Fibroblast of mammary gland (primary cell): ENCODE results near the gene PIBF1.

Source experiments
- DNase-seq: peaks from one replicate; pipeline ENCODE4 v3.0.0-alpha.2; 2010; ENCODE audit warnings: low read depth
- H3K4me3 ChIP-seq: 2 replicates; pipeline ENCODE4 v1.5.1; 2011; ENCODE audit warnings: low read depth, mild to moderate bottlenecking, low read length, moderate library complexity; ENCODE audit not compliant: control insufficient read depth
- TF ChIP-seq, protein P1 (sequence below): conservative IDR thresholded peaks from 2 replicates; pipeline ENCODE4 v1.5.1; 2011; ENCODE audit warnings: low read depth, low read length, inconsistent platforms; ENCODE audit not compliant: control insufficient read depth, insufficient read depth

Gene PIBF1

DNA sequence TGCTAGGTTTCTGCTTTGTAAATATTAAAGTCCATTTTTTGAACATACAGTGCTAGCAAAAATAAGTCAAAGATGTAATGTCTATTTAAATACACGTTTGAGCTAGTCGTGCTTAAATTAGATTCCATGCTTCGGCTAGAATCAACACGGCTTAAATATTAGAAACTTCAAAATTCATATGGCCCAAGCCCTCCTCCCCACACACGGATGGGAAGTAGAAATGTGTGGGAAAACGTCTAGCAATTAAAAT is 276.1 kb downstream of the PIBF1 start:
- no peak overlapping the region for H3K4me3 ChIP-seq

DNA sequence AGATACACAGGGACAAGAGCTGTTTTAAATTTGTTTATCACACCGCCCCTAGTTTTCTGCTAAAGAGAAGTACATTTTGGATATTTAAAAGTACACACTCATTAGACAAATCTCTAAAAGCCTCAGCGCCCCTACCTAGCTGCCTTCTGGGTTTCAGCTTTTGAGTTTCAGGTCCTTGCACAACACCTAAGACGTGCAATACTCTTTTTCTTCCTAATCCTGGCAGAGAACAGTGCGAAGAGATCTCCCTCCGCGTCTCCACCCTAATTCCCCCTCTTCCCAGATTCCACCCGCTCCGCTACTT is 276.5 kb downstream of the PIBF1 start:
- no peak for DNase-seq
- TF ChIP-seq, protein P1, sequence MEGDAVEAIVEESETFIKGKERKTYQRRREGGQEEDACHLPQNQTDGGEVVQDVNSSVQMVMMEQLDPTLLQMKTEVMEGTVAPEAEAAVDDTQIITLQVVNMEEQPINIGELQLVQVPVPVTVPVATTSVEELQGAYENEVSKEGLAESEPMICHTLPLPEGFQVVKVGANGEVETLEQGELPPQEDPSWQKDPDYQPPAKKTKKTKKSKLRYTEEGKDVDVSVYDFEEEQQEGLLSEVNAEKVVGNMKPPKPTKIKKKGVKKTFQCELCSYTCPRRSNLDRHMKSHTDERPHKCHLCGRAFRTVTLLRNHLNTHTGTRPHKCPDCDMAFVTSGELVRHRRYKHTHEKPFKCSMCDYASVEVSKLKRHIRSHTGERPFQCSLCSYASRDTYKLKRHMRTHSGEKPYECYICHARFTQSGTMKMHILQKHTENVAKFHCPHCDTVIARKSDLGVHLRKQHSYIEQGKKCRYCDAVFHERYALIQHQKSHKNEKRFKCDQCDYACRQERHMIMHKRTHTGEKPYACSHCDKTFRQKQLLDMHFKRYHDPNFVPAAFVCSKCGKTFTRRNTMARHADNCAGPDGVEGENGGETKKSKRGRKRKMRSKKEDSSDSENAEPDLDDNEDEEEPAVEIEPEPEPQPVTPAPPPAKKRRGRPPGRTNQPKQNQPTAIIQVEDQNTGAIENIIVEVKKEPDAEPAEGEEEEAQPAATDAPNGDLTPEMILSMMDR: no peak
- H3K4me3 ChIP-seq: peak overlapping the region; percentile 57

More for the DNA sequence above, 276.1 kb downstream of the PIBF1 start:
- TF ChIP-seq, protein P1: no peak
- DNase-seq: no peak

DNA sequence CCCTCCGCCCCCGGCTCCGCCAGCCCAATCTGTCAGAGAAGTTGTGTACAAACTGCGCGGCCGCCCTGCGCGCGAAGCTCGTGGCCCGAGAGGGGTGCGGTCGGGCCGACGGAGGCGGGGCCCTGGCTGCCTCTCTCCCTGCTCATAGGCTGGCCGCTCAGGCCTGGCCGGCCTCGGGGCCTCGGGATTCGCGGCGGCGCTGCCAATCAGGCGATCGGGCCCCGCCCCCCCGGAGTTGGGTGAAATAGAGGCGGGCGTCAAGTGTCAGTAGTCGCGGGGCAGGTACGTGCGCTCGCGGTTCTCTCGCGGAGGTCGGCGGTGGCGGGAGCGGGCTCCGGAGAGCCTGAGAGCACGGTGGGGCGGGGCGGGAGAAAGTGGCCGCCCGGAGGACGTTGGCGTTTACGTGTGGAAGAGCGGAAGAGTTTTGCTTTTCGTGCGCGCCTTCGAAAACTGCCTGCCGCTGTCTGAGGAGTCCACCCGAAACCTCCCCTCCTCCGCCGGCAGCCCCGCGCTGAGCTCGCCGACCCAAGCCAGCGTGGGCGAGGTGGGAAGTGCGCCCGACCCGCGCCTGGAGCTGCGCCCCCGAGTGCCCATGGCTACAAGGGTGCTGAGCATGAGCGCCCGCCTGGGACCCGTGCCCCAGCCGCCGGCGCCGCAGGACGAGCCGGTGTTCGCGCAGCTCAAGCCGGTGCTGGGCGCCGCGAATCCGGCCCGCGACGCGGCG is 277.0 kb downstream of the PIBF1 start, which contains the start of gene KLF5:
Gene KLF5, plus strand, starts transcription at position 270 of the 724 bp plus-strand sequence. Its CDS starts 323 bp downstream, at position 593.
- peak; percentile 86 for DNase-seq
- H3K4me3 ChIP-seq: peak within 1 kb of the TSS; percentile 69
- TF ChIP-seq, protein P1: no peak

DNA sequence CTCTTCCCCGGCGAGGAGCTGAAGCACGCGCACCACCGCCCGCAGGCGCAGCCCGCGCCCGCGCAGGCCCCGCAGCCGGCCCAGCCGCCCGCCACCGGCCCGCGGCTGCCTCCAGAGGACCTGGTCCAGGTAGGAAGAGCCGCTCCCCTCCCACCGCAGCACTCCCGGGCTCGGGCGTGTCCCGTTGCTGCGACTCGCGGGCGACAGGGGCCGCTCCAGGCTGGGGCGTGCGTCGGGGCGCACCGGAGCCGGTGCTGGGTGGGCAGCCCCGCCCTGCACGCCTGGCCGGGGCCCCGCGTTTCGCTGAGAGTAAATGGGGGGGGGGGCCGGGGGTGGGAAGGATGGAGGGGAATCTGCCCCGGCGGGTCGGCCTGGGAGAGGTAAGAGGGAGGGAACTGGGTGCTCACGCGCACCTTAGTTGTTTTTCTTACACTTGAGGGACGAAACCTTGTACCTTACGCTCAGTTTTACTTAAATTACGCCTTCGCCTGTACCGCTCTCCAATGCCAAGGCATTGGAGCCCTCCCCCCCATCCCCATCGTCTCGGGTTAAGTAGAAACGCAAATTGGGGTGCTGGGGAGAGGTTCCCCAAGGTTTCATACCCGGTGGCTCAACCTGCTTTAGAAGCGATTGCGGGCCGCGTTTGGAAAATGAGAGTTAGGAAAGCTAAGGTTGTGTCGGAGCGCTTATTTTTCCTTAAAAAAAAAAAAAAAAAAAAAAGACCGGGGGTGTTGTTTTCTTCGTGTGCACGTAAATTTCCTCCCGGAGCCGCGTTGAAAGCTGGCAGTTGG is 277.7 kb downstream of the PIBF1 start:
- DNase-seq: no peak
- TF ChIP-seq, protein P1: no peak
- peak overlapping the region; percentile 69 for H3K4me3 ChIP-seq

DNA sequence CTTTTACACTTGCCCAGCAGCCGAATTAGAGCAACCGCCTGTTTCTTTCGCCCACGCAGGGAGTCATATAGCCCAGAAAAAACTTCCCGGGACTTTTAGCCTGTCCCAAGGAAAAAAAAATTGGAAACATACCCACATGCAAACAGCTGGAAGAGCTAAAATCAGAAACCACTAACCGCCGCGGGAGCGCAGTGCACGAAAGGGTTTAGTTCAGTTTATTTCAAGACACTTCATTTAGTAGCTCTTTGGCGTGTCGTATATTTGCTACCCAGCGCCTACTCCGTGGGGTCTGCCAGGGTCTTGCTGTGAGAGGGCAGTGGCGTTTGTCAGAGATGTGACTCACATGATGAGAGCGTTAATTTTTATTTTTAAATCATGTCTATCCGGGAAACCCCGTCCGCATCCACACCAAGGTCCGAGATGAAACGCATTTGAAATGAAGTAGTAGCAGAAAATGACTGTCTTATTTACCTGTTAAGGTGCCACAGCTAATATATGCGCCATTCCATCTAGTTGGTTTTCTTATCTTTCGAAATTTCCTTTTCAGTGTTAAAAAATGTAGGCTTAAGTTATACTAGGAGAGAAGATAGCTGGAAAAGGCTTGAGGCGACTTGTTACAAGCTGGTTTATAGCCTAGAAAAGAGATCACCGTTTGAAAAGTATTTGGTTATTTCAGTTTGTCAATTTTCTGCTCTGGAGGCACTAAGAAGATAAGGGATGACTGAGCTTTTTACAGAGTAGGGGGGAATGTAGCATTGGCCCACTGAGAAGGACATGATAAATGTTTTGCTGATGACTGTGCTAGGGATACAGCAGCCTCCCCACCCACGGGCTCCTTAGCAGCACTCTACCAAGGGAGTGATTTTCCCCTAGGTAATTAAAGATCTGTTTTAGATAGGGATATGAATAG is 278.6 kb downstream of the PIBF1 start:
- TF ChIP-seq, protein P1: no peak
- peak; percentile 88 for DNase-seq
- peak overlapping the region; percentile 69 for H3K4me3 ChIP-seq

DNA sequence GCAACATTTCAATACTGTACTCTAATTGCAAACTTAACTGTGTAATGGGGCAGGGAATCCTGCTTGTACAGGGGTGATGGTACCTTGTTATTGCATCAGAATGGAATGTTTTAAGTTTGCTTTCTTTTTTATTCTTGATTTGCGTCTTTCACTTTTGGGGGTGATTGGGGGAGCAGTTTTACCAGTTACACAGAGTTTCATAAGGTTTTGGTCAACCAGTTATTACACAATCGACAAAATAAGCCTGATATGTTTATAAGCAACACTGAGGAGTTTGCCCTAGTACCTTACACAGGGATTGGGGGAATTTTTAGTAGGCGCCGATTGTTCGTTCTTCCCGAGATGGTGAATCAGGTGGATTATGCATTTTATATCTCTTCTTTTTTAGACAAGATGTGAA is 279.5 kb downstream of the PIBF1 start:
- TF ChIP-seq, protein P1: no peak
- DNase-seq: no peak
- no peak overlapping the region for H3K4me3 ChIP-seq
